ENCODE results near the gene ARHGAP12.

Gene ARHGAP12

DNA sequence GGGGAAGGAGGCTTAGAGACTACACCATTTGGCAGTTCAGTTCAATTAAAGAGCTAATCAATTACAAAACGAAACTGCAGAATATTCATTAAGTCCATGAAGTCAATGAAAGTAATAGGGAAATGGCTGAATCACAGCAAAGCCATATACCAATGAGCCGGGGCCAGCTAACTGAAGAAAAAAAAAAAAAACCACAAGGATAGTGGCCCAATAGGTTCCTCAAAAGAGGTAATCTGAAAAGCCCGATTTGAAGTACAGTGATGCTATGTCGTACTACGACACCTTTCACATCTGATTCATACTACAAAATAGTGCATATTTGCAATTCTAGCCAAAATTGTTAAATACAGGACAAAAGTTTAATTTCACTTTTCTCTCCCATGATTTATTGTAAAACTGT, 2.5 kb downstream of the ARHGAP12 start:
- no peak overlapping the region for H3K9ac ChIP-seq (ENCODE audit: low read length)
- peaks cover 6% of the 10 kb centered on the region for H3K4me1 ChIP-seq (ENCODE audit: control insufficient read depth, low read depth, low read length)
- H3K56ac ChIP-seq (ENCODE audit: low read length): no peak overlapping the region
- H3K18ac ChIP-seq (ENCODE audit: low read length): no peak overlapping the region
- H3K4me2 ChIP-seq (ENCODE audit: low read length): no peak overlapping the region
- no peak overlapping the region for H2BK5ac ChIP-seq (ENCODE audit: low read length)
- no peak overlapping the region for H4K8ac ChIP-seq (ENCODE audit: low read depth, low read length)
- H4K5ac ChIP-seq (ENCODE audit: low read length): no peak overlapping the region
- H2BK15ac ChIP-seq (replicated peaks; ENCODE audit: low read depth): no peak overlapping the region
- H3K4me3 ChIP-seq (ENCODE audit: low read length): no peak overlapping the region
- no peaks in the 10 kb centered on the region for H3K27me3 ChIP-seq (ENCODE audit: insufficient read depth, low read length, poor library complexity)
- no CpG with 5 or more reads among the region's 5 CpGs for WGBS (ENCODE audit: extremely low coverage, insufficient coverage, low lambda C conversion rate)
- no peak overlapping the region for H2AK5ac ChIP-seq (ENCODE audit: low read length)
- H3K4ac ChIP-seq (ENCODE audit: low read depth, low read length): no peak overlapping the region
- no peaks in the 10 kb centered on the region for H3K36me3 ChIP-seq (ENCODE audit: control insufficient read depth, insufficient read depth, low read length)
- no peak overlapping the region for H3K23ac ChIP-seq (ENCODE audit: low read length)
- H2BK120ac ChIP-seq (ENCODE audit: low read depth, low read length): no peak overlapping the region
- H3K27ac ChIP-seq (ENCODE audit: low read depth, low read length): no peak overlapping the region
- H3K79me2 ChIP-seq (ENCODE audit: control insufficient read depth, insufficient read depth, low read length): peaks cover 56% of the 10 kb centered on the region
- no peak for DNase-seq
- H3K79me1 ChIP-seq (ENCODE audit: low read length): peaks cover 3% of the 10 kb centered on the region

DNA sequence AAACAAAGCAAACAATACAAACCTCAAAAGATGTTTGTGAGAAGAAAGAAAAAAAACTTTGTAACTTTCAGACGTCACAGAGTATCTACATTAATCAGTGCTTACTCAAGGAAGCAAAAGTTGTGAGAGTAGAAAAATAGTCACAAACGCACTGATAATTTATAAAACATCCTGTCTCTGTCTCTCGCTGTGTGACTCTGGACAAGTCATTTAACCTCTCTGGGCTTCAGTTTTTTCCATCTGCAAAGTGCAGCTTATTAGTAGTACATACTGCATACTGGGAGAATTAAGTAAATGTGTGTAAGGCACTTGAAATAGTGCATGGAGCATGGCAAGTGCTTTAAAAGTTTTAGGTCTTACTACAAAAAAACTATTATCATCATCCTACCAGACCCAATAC, 3.8 kb downstream of the ARHGAP12 start:
- WGBS (ENCODE audit: extremely low coverage, insufficient coverage, low lambda C conversion rate): no CpG with 5 or more reads among the region's 3 CpGs
- H3K4me1 ChIP-seq (ENCODE audit: control insufficient read depth, low read depth, low read length): no peaks in the 10 kb centered on the region
- no peak overlapping the region for H3K18ac ChIP-seq (ENCODE audit: low read length)
- no peak for DNase-seq
- H3K36me3 ChIP-seq (ENCODE audit: control insufficient read depth, insufficient read depth, low read length): no peaks in the 10 kb centered on the region
- H3K23ac ChIP-seq (ENCODE audit: low read length): no peak overlapping the region
- H3K79me1 ChIP-seq (ENCODE audit: low read length): peaks cover 5% of the 10 kb centered on the region
- no peak overlapping the region for H2BK5ac ChIP-seq (ENCODE audit: low read length)
- H3K27me3 ChIP-seq (ENCODE audit: insufficient read depth, low read length, poor library complexity): no peaks in the 10 kb centered on the region
- no peak overlapping the region for H4K5ac ChIP-seq (ENCODE audit: low read length)
- no peak overlapping the region for H3K4ac ChIP-seq (ENCODE audit: low read depth, low read length)
- H2AK5ac ChIP-seq (ENCODE audit: low read length): no peak overlapping the region
- H3K4me2 ChIP-seq (ENCODE audit: low read length): no peak overlapping the region
- no peak overlapping the region for H3K56ac ChIP-seq (ENCODE audit: low read length)
- no peak overlapping the region for H2BK15ac ChIP-seq (replicated peaks; ENCODE audit: low read depth)
- H3K4me3 ChIP-seq (ENCODE audit: low read length): no peak overlapping the region
- H3K79me2 ChIP-seq (ENCODE audit: control insufficient read depth, insufficient read depth, low read length): peaks cover 64% of the 10 kb centered on the region
- H4K8ac ChIP-seq (ENCODE audit: low read depth, low read length): no peak overlapping the region
- no peak overlapping the region for H2BK120ac ChIP-seq (ENCODE audit: low read depth, low read length)
- H3K9ac ChIP-seq (ENCODE audit: low read length): no peak overlapping the region
- no peak overlapping the region for H3K27ac ChIP-seq (ENCODE audit: low read depth, low read length)

DNA sequence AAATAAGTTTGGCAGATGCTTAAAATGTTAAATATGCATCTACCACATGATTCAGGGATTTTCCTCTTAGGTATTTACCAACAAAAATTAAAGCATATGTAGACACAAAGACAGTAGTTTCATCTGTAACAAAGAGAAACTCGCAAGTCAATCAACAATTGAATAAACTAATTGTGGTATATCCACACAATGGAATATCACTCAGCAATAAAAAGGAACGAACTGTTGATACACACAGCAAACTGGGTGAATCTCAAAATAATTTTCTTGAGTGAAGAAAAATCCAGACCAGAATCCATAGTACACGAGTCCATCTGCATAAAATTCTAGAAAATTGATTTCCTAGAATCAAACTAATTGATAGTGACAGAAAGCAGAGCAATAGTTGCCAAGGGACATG, 5.2 kb downstream of the ARHGAP12 start:
- no peak overlapping the region for H3K18ac ChIP-seq (ENCODE audit: low read length)
- no peaks in the 10 kb centered on the region for H3K36me3 ChIP-seq (ENCODE audit: control insufficient read depth, insufficient read depth, low read length)
- no peak overlapping the region for H3K4me3 ChIP-seq (ENCODE audit: low read length)
- H4K5ac ChIP-seq (ENCODE audit: low read length): no peak overlapping the region
- H3K4me2 ChIP-seq (ENCODE audit: low read length): no peak overlapping the region
- H3K56ac ChIP-seq (ENCODE audit: low read length): no peak overlapping the region
- H2BK15ac ChIP-seq (replicated peaks; ENCODE audit: low read depth): no peak overlapping the region
- H3K4ac ChIP-seq (ENCODE audit: low read depth, low read length): no peak overlapping the region
- H3K23ac ChIP-seq (ENCODE audit: low read length): no peak overlapping the region
- no peak overlapping the region for H2BK120ac ChIP-seq (ENCODE audit: low read depth, low read length)
- H2BK5ac ChIP-seq (ENCODE audit: low read length): no peak overlapping the region
- H3K79me1 ChIP-seq (ENCODE audit: low read length): peaks cover 5% of the 10 kb centered on the region
- H2AK5ac ChIP-seq (ENCODE audit: low read length): no peak overlapping the region
- H3K27me3 ChIP-seq (ENCODE audit: insufficient read depth, low read length, poor library complexity): no peaks in the 10 kb centered on the region
- no peak overlapping the region for H3K27ac ChIP-seq (ENCODE audit: low read depth, low read length)
- H3K4me1 ChIP-seq (ENCODE audit: control insufficient read depth, low read depth, low read length): no peaks in the 10 kb centered on the region
- H3K79me2 ChIP-seq (ENCODE audit: control insufficient read depth, insufficient read depth, low read length): peaks cover 78% of the 10 kb centered on the region
- no peak for DNase-seq
- H4K8ac ChIP-seq (ENCODE audit: low read depth, low read length): no peak overlapping the region
- no peak overlapping the region for H3K9ac ChIP-seq (ENCODE audit: low read length)
- no CpG with 5 or more reads among the region's 3 CpGs for WGBS (ENCODE audit: extremely low coverage, insufficient coverage, low lambda C conversion rate)

DNA sequence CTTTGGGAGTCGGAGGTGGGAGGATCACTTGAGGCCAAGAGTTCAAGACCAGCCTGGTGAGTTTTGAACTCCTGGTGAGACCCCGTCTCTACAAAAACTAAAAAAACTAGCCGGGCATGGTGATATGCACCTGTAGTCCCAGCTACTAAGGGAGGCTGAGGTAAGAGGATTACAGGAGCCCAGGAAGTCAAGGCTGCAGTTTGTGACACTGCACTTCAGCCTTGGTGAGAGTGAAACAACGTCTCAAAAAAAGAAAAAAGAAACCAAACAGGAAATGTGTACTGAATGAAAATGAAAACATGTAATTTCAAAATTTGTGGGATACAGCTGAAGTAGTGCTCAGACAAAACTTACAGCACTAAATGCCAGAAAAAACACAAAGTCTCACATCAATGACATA, 7.6 kb downstream of the ARHGAP12 start:
- H4K5ac ChIP-seq (ENCODE audit: low read length): no peak overlapping the region
- H3K4me1 ChIP-seq (ENCODE audit: control insufficient read depth, low read depth, low read length): no peaks in the 10 kb centered on the region
- WGBS (ENCODE audit: extremely low coverage, insufficient coverage, low lambda C conversion rate): no CpG with 5 or more reads among the region's 4 CpGs
- H3K4me3 ChIP-seq (ENCODE audit: low read length): no peak overlapping the region
- H3K79me2 ChIP-seq (ENCODE audit: control insufficient read depth, insufficient read depth, low read length): peaks cover 82% of the 10 kb centered on the region
- no peak overlapping the region for H4K8ac ChIP-seq (ENCODE audit: low read depth, low read length)
- H3K36me3 ChIP-seq (ENCODE audit: control insufficient read depth, insufficient read depth, low read length): no peaks in the 10 kb centered on the region
- H2BK5ac ChIP-seq (ENCODE audit: low read length): no peak overlapping the region
- H3K4ac ChIP-seq (ENCODE audit: low read depth, low read length): no peak overlapping the region
- H2BK15ac ChIP-seq (replicated peaks; ENCODE audit: low read depth): no peak overlapping the region
- H3K27me3 ChIP-seq (ENCODE audit: insufficient read depth, low read length, poor library complexity): no peaks in the 10 kb centered on the region
- no peak overlapping the region for H2AK5ac ChIP-seq (ENCODE audit: low read length)
- H3K79me1 ChIP-seq (ENCODE audit: low read length): peaks cover 3% of the 10 kb centered on the region
- no peak overlapping the region for H3K18ac ChIP-seq (ENCODE audit: low read length)
- H3K4me2 ChIP-seq (ENCODE audit: low read length): no peak overlapping the region
- no peak overlapping the region for H3K23ac ChIP-seq (ENCODE audit: low read length)
- H3K56ac ChIP-seq (ENCODE audit: low read length): no peak overlapping the region
- no peak overlapping the region for H2BK120ac ChIP-seq (ENCODE audit: low read depth, low read length)
- DNase-seq: no peak
- H3K9ac ChIP-seq (ENCODE audit: low read length): no peak overlapping the region
- no peak overlapping the region for H3K27ac ChIP-seq (ENCODE audit: low read depth, low read length)

DNA sequence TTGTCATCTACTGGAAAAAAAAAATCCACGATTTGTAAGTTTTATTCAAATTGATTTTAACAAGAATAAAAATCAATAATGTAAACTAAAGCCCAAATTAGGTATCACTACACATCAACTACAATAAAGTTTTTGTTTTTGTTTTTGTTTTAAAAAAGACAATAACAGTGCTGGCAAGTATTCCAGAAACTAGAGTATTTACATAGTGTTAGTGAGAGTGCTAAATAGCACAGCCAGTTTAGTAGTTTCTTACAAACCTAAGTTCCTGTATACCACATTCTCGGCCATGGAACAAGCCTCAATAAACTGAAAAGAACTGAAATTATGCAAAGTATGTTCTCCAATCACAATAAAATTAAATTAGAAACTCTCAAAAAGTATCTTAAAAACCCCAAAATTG, 8.1 kb downstream of the ARHGAP12 start:
- Histone ChIP-seq H2AK5ac (ENCODE audit: low read length) (no peak overlapping the region), H3K23ac (ENCODE audit: low read length) (no peak overlapping the region), H4K8ac (ENCODE audit: low read depth, low read length) (no peak overlapping the region), H3K56ac (ENCODE audit: low read length) (no peak overlapping the region), H4K5ac (ENCODE audit: low read length) (no peak overlapping the region), H2BK5ac (ENCODE audit: low read length) (no peak overlapping the region), H3K9ac (ENCODE audit: low read length) (no peak overlapping the region), H3K27ac (ENCODE audit: low read depth, low read length) (no peak overlapping the region), H2BK120ac (ENCODE audit: low read depth, low read length) (no peak overlapping the region), H2BK15ac (replicated peaks; ENCODE audit: low read depth) (no peak overlapping the region), H3K4me3 (ENCODE audit: low read length) (no peak overlapping the region), H3K4ac (ENCODE audit: low read depth, low read length) (no peak overlapping the region), H3K4me1 (ENCODE audit: control insufficient read depth, low read depth, low read length) (no peaks in the 10 kb centered on the region), H3K79me1 (ENCODE audit: low read length) (peaks cover 3% of the 10 kb centered on the region), H3K18ac (ENCODE audit: low read length) (no peak overlapping the region), H3K4me2 (ENCODE audit: low read length) (no peak overlapping the region), H3K27me3 (ENCODE audit: insufficient read depth, low read length, poor library complexity) (no peaks in the 10 kb centered on the region), H3K36me3 (ENCODE audit: control insufficient read depth, insufficient read depth, low read length) (no peaks in the 10 kb centered on the region), H3K79me2 (ENCODE audit: control insufficient read depth, insufficient read depth, low read length) (peaks cover 80% of the 10 kb centered on the region)
- no CpG with 5 or more reads among the region's 2 CpGs for whole genome bisulfite sequencing (ENCODE audit: extremely low coverage, insufficient coverage, low lambda C conversion rate)
- DNase-seq: no peak

DNA sequence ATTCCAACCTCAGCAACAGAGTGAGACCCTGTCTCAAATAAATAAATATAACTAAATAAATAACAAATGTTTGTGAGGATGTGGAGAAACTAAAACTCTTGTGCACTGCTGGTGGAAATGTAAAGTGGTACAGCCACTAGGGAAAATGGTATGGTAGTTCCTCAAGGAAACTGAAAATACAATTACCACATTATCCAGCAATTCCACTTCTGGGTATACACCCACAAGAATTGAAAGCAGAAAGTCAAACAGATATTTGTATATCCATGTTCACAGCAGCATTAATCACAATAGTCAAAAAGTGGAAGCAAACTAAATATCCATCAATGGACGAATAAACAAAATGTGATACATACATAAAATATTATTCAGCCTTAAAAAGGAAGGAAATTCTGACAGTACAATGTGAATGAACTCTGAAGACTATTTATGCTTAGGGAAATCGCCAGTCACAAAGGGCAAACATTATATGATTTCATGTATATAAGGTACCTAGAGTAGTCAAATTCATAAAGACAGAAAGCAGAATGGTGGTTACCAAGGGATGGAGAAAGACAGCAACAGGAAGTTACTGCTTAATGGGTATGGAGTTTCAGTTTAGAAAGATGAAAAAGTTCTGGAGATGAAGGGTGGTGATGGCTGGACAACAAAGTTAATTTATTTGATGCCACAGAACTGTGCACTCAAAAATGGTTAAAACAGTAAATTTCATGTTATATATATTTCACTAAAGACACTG, 9.8 kb downstream of the ARHGAP12 start:
- Histone ChIP-seq H3K18ac (ENCODE audit: low read length) (no peak overlapping the region), H3K9ac (ENCODE audit: low read length) (no peak overlapping the region), H3K4me2 (ENCODE audit: low read length) (no peak overlapping the region), H3K4me1 (ENCODE audit: control insufficient read depth, low read depth, low read length) (no peaks in the 10 kb centered on the region), H3K27me3 (ENCODE audit: insufficient read depth, low read length, poor library complexity) (no peaks in the 10 kb centered on the region), H3K56ac (ENCODE audit: low read length) (no peak overlapping the region), H3K79me2 (ENCODE audit: control insufficient read depth, insufficient read depth, low read length) (peaks cover 73% of the 10 kb centered on the region), H3K4me3 (ENCODE audit: low read length) (no peak overlapping the region), H3K36me3 (ENCODE audit: control insufficient read depth, insufficient read depth, low read length) (no peaks in the 10 kb centered on the region), H2AK5ac (ENCODE audit: low read length) (no peak overlapping the region), H3K79me1 (ENCODE audit: low read length) (peaks cover 3% of the 10 kb centered on the region), H2BK5ac (ENCODE audit: low read length) (no peak overlapping the region), H3K23ac (ENCODE audit: low read length) (no peak overlapping the region), H3K27ac (ENCODE audit: low read depth, low read length) (no peak overlapping the region), H4K8ac (ENCODE audit: low read depth, low read length) (no peak overlapping the region), H2BK120ac (ENCODE audit: low read depth, low read length) (no peak overlapping the region), H3K4ac (ENCODE audit: low read depth, low read length) (no peak overlapping the region), H4K5ac (ENCODE audit: low read length) (no peak overlapping the region), H2BK15ac (replicated peaks; ENCODE audit: low read depth) (no peak overlapping the region)
- DNase-seq: no peak
- WGBS (ENCODE audit: extremely low coverage, insufficient coverage, low lambda C conversion rate): no CpG with 5 or more reads among the region's 2 CpGs

Measured in mesendoderm (in vitro differentiated cells).